ENCODE results near the gene CDK19. TPM values are rescaled to one million over a fixed set of nuclear protein-coding genes. Genes with fewer than 3 reads are reported as not detected.

Gene CDK19
- total RNA-seq, 1 donor from 2014 or later = 16.8 TPM

Other genes with a start within 250 kb of the CDK19 start
- gene AMD1, start 59.3 kb upstream of the CDK19 start, total RNA-seq = 73.5 and 74.1 TPM in 2 replicates
- gene GTF3C6, start 143.2 kb upstream of the CDK19 start, total RNA-seq = 100 and 105 TPM in 2 replicates
- gene RPF2, start 166.6 kb upstream of the CDK19 start, total RNA-seq = 28.1 and 28.2 TPM in 2 replicates